KMS-11 (cell line): ENCODE data around the gene TBPL1.
A peak's percentile ranks its signal among the peaks of the same experiment; 100 is the strongest.

Source experiments
- H2AFZ ChIP-seq: fragments of 200-600 bp; sonication (generic); 2 replicates; pipeline ENCODE4 v1.6.1; 2016; ENCODE audit warnings: antibody characterized with exemption, mixed run types, low read depth
- H3K27ac ChIP-seq: fragments of 200-600 bp; sonication (generic); 2 replicates; pipeline ENCODE4 v1.6.1; 2016; ENCODE audit warnings: mild to moderate bottlenecking, mixed run types
- H3K27me3 ChIP-seq: fragments of 200-600 bp; sonication (generic); 2 replicates; pipeline ENCODE4 v1.6.1; 2017; ENCODE audit warnings: mild to moderate bottlenecking, low read depth, mixed run types, moderate library complexity; ENCODE audit not compliant: insufficient read depth
- H3K36me3 ChIP-seq: fragments of 200-600 bp; sonication (generic); 2 replicates; pipeline ENCODE4 v1.6.1; 2017; ENCODE audit warnings: mild to moderate bottlenecking, mixed run types; ENCODE audit not compliant: insufficient read depth
- H3K4me1 ChIP-seq: fragments of 200-600 bp; sonication (generic); 2 replicates; pipeline ENCODE4 v1.6.1; 2016; ENCODE audit warnings: mild to moderate bottlenecking, low read depth, mixed run types; ENCODE audit not compliant: poor library complexity, severe bottlenecking
- H3K4me2 ChIP-seq: fragments of 200-600 bp; sonication (generic); 2 replicates; pipeline ENCODE4 v1.7.0; 2016; ENCODE audit warnings: mild to moderate bottlenecking, mixed run types
- H3K4me3 ChIP-seq: fragments of 200-600 bp; sonication (generic); IDR thresholded peaks from 2 replicates; pipeline ENCODE4 v1.6.1; 2017; ENCODE audit warnings: low read depth, low read length, mixed read lengths; ENCODE audit not compliant: insufficient read depth
- H3K79me2 ChIP-seq: fragments of 200-600 bp; sonication (generic); 2 replicates; pipeline ENCODE4 v1.6.1; 2016; ENCODE audit warnings: low read depth, mixed run types; ENCODE audit not compliant: insufficient read depth
- H3K9ac ChIP-seq: fragments of 200-600 bp; sonication (generic); 2 replicates; pipeline ENCODE4 v1.6.1; 2016; ENCODE audit warnings: mild to moderate bottlenecking, mixed run types
- H4K20me1 ChIP-seq: fragments of 200-600 bp; sonication (generic); 2 replicates; pipeline ENCODE4 v1.6.1; 2016; ENCODE audit warnings: mild to moderate bottlenecking, mixed run types; ENCODE audit not compliant: insufficient read depth
- CTCF ChIP-seq: fragments of 200-600 bp; sonication (generic); conservative IDR thresholded peaks from 2 replicates; pipeline ENCODE4 v1.6.1; 2017; ENCODE audit warnings: low read depth, mild to moderate bottlenecking, antibody characterized with exemption, low read length, moderate library complexity, mixed read lengths

The TBPL1 gene

DNA sequence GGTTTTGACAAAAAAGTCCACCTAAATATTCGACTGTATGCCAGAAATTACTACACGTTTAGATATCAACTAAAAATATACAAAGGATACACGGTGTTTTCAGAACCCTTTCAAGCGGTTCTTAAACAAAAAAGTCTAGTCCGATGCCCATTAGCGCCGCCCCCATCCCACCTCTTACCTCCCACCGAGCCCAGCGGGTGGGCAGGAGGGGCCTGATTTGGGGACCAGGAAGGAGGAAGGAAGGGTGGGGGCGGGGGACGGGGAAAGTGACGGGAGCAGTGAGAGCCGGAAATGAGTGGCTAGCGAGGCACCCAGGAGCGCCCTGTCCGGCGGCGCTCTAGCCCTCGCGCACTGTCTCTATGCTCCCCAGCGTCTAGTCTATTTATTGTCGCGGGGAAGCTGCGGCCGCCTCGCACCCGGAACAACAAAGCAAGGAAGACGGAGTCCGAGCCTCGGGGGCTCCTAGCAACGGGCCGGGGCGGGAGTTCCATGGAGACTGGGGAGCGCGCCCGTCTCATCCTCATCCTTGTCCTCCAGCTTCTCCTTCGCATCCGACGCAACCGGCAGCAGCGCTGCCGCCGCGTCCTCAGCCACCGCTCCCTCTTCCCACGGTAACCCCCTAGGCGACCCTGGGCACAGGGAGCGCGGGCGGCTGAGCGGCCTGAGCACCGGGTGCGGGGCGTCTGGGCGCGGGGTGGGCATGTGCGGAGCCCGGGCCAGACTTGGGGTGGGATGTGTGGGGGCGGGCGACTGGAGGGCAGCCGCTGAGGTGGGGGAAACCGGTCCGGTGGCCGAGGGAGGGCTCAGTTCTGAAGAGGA is at the start of gene TBPL1:
Gene TBPL1 (plus strand): TSS at position 410 of the 819 bp plus-strand sequence. CDS start 26,902 bp downstream, outside the sequence.
- H3K36me3 ChIP-seq, result no peaks in the 10 kb centered on the region
- H3K27ac ChIP-seq, result peak within 1 kb of the TSS; percentile 58
- H3K27me3 ChIP-seq, result no peaks in the 10 kb centered on the region
- peaks cover 43% of the 10 kb centered on the region; the same call in 1 of the 2 replicates for H3K79me2 ChIP-seq
- peak within 1 kb of the TSS; percentile 68 for H2AFZ ChIP-seq
- no peak within 1 kb of the TSS for H3K4me3 ChIP-seq
- H3K4me2 ChIP-seq, result peak within 1 kb of the TSS; percentile 96
- H3K4me1 ChIP-seq, result peaks cover 41% of the 10 kb centered on the region
- H4K20me1 ChIP-seq, result 0 out of 2 replicates have a peak, but pooled peaks cover 4% of the 10 kb centered on the region
- TF ChIP-seq CTCF, result no peak
- H3K9ac ChIP-seq, result peak within 1 kb of the TSS; percentile 73

DNA sequence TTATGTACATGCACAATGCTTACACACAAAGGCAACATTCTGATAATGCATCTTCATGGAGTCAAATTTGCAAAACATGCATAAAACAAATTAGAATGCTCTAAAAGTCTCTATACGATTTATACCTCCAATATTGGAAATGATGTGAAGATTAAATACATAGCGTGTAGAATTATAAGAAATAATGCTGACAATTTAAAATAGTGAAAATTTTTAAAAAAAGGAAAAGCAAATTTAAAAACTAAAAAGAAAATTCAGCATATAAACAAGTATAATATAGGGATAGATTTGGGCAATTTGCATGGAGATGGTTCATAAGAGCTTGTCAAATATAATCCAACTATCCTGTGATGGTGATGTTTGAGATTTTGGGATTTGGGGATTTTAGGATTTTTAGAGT is 49.2 kb upstream of the TBPL1 start:
- Histone ChIP-seq H3K4me2 (no peak overlapping the region), H2AFZ (no peak overlapping the region), H3K4me1 (no peaks in the 10 kb centered on the region), H3K9ac (no peak overlapping the region), H3K36me3 (no peaks in the 10 kb centered on the region), H4K20me1 (no peaks in the 10 kb centered on the region; the same call in 1 of the 2 replicates), H3K79me2 (no peaks in the 10 kb centered on the region), H3K4me3 (no peak overlapping the region), H3K27ac (no peak overlapping the region), H3K27me3 (no peaks in the 10 kb centered on the region)
- no peak for TF ChIP-seq CTCF

DNA sequence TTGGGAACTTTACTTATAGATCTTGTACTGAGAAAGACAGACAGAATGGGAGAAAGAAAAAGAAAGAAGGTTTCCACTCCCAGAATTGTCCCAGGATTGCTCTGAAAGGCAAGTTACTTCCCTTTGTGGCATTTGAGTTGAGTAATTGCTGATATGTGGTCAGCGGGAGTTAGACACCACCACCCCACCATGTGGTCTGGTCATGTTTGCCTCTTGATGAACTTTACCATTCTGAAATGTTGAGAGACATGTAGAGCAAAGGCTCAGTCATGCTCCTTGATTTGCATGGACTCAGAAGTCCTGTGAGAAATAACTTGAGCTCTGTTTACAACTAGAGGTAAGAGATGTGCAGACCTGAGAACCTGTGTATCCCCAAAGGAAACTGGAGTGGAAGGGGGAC is 47.0 kb upstream of the TBPL1 start:
- H3K79me2 ChIP-seq, result no peaks in the 10 kb centered on the region
- TF ChIP-seq CTCF, result no peak
- H3K4me1 ChIP-seq, result no peaks in the 10 kb centered on the region
- no peak overlapping the region for H3K9ac ChIP-seq
- no peaks in the 10 kb centered on the region; the same call in 1 of the 2 replicates for H4K20me1 ChIP-seq
- H3K36me3 ChIP-seq, result no peaks in the 10 kb centered on the region
- H3K4me2 ChIP-seq, result no peak overlapping the region
- H3K27me3 ChIP-seq, result no peaks in the 10 kb centered on the region
- H3K27ac ChIP-seq, result no peak overlapping the region
- no peak overlapping the region for H3K4me3 ChIP-seq
- H2AFZ ChIP-seq, result no peak overlapping the region

DNA sequence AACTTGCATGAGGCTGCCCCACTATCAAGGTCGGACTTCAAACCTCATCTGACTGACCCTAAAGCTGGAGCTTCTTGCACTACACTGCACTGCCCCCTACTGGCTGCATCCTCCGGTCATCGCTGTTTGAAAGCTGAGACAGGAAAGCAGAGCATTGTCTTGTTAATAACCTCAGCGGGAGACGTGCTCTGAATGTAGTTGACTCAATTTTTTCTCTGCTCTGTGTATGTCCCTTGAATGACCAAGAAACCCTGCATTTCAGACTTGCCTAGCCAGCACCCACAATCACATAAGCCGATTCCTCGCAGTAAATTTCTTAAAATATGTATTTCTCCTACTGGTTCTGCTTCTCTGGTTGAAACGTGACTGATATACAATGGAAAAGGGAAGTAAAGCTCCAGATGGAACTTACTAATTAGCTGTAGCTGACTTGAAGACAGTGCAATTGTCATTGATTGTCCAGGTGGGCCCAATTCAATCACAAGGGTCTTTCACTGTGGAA is 36.3 kb upstream of the TBPL1 start:
- H3K27me3 ChIP-seq, result no peaks in the 10 kb centered on the region
- TF ChIP-seq CTCF, result peak; percentile 92

More for the DNA sequence above, 36.3 kb upstream of the TBPL1 start:
- H3K79me2 ChIP-seq, result no peaks in the 10 kb centered on the region
- no peak overlapping the region for H3K27ac ChIP-seq
- peaks cover 22% of the 10 kb centered on the region for H3K4me1 ChIP-seq
- no peaks in the 10 kb centered on the region for H4K20me1 ChIP-seq
- peak overlapping the region; percentile 36; the same call in 1 of the 2 replicates for H3K4me2 ChIP-seq
- H3K36me3 ChIP-seq, result no peaks in the 10 kb centered on the region
- no peak overlapping the region for H3K4me3 ChIP-seq
- peak overlapping the region; percentile 52; the same call in 1 of the 2 replicates for H2AFZ ChIP-seq
- no peak overlapping the region for H3K9ac ChIP-seq
